Stimulated activated CD8-positive, alpha-beta memory T cell treated with anti-CD3 and anti-CD28 coated beads, Interleukin-2, amount 100 ng/mL, for 48 hours (primary cell): ENCODE measurements around the gene GREB1L.
"Not testable (repeated sequence)": the region's sequence is repeated elsewhere in the genome, so short reads cannot be mapped to it uniquely, and the experiment has no call there.

Experiments
- DNase-seq, 2 donors: peaks; one replicate each; pipeline ENCODE4 v3.0.0-alpha.2; 2020; ENCODE audit warnings: low read depth in 2 of 2

Gene GREB1L

GRCh38 chr18:21306368-21306767 lies 64.3 kb downstream of the GREB1L start:
- DNase-seq = no peak

GRCh38 chr18:21307578-21307977 lies 65.5 kb downstream of the GREB1L start:
- no peak for DNase-seq

GRCh38 chr18:21309248-21309647 lies 67.2 kb downstream of the GREB1L start:
- DNase-seq = no peak

- not testable (repeated sequence) for DNase-seq
Observed at GRCh38 chr18:21311980-21312379, 69.9 kb downstream of the GREB1L start.

- DNase-seq = no peak
Observed at GRCh38 chr18:21313576-21313975, 71.5 kb downstream of the GREB1L start.

- no peak for DNase-seq
Observed at GRCh38 chr18:21314724-21315123, 72.7 kb downstream of the GREB1L start.

- DNase-seq = not testable (repeated sequence)
Observed at GRCh38 chr18:21315126-21315525, 73.1 kb downstream of the GREB1L start.

- no peak for DNase-seq
Observed at GRCh38 chr18:21315741-21316197, 73.7 kb downstream of the GREB1L start.

GRCh38 chr18:21316296-21316695 lies 74.3 kb downstream of the GREB1L start:
- no peak for DNase-seq

GRCh38 chr18:21321711-21322110 lies 79.7 kb downstream of the GREB1L start:
- no peak for DNase-seq

- no peak for DNase-seq
Observed at GRCh38 chr18:21327101-21327500, 85.1 kb downstream of the GREB1L start.

GRCh38 chr18:21330122-21330701 lies 88.2 kb downstream of the GREB1L start:
- DNase-seq = no peak

- DNase-seq = no peak
Observed at GRCh38 chr18:21331065-21331464, 89.0 kb downstream of the GREB1L start.

GRCh38 chr18:21335927-21336488 lies 94.0 kb downstream of the GREB1L start:
- no peak for DNase-seq

- DNase-seq = no peak
Observed at GRCh38 chr18:21336846-21337245, 94.8 kb downstream of the GREB1L start.

GRCh38 chr18:21341141-21341540 lies 99.1 kb downstream of the GREB1L start:
- no peak for DNase-seq

- no peak for DNase-seq
Observed at GRCh38 chr18:21342372-21342771, 100.3 kb downstream of the GREB1L start.

- no peak for DNase-seq
Observed at GRCh38 chr18:21344860-21345259, 102.8 kb downstream of the GREB1L start.

- no peak for DNase-seq
Observed at GRCh38 chr18:21345840-21346239, 103.8 kb downstream of the GREB1L start.

- no peak for DNase-seq
Observed at GRCh38 chr18:21359746-21360145, 117.7 kb downstream of the GREB1L start.

- DNase-seq = no peak
Observed at GRCh38 chr18:21361307-21361880, 119.4 kb downstream of the GREB1L start.

- DNase-seq = no peak
Observed at GRCh38 chr18:21362831-21363230, 120.8 kb downstream of the GREB1L start.

- DNase-seq = no peak
Observed at GRCh38 chr18:21363348-21363747, 121.3 kb downstream of the GREB1L start.

- DNase-seq = no peak
Observed at GRCh38 chr18:21364471-21364870, 122.4 kb downstream of the GREB1L start.
